CD8-positive, alpha-beta memory T cell (primary cell): ENCODE data around the gene RXFP4. TPM values are rescaled to one million over a fixed set of nuclear protein-coding genes. Genes with fewer than 3 reads are reported as not detected.

Source experiments
- CTCF ChIA-PET: fragments of 350-600 bp; sonication (Branson Sonifier 250); formaldehyde crosslinking; loops from one replicate; lab custom pipeline; 2021; ENCODE audit warnings: antibody characterized with exemption; lab: Charles Lee
- POLR2A ChIA-PET: fragments of 350-600 bp; sonication (Branson Sonifier 250); formaldehyde crosslinking; loops from one replicate; lab custom pipeline; 2021; ENCODE audit warnings: antibody characterized with exemption; lab: Charles Lee
- DNase-seq, 5 donors: peaks; one replicate each; pipeline versions ENCODE4 v3.0.0 to v3.0.0-alpha.2; 2020 to 2022; ENCODE audit warnings: mixed read lengths in 1 of 5
- H3K27ac ChIP-seq: one replicate; pipeline ENCODE4 v1.7.0; 2013; ENCODE audit warnings: low read depth, mild to moderate bottlenecking, low read length, moderate library complexity
- H3K27me3 ChIP-seq: 2 replicates; pipeline ENCODE4 v1.7.0; 2013; ENCODE audit warnings: low read length, mild to moderate bottlenecking; ENCODE audit not compliant: insufficient read depth, poor library complexity, severe bottlenecking
- H3K36me3 ChIP-seq: 2 replicates; pipeline ENCODE4 v1.7.0; 2013; ENCODE audit warnings: mild to moderate bottlenecking, low read length, moderate library complexity; ENCODE audit not compliant: insufficient read depth
- H3K4me1 ChIP-seq: 2 replicates; pipeline ENCODE4 v1.7.0; 2013; ENCODE audit warnings: mild to moderate bottlenecking, low read length, moderate library complexity; ENCODE audit not compliant: insufficient read depth
- H3K4me3 ChIP-seq: 2 replicates; pipeline ENCODE4 v1.7.0; 2013; ENCODE audit warnings: mild to moderate bottlenecking, low read length
- H3K9me3 ChIP-seq: 2 replicates; pipeline ENCODE4 v1.7.0; 2013; ENCODE audit warnings: mild to moderate bottlenecking, low read length
- H3K27ac Mint-ChIP-seq, 8 donors: one replicate each; pipeline ENCODE4 v1.8.0; 2020 to 2021; ENCODE audit warnings: mixed read lengths in 8 of 8, mild to moderate bottlenecking in 6 of 8, inconsistent platforms in 3 of 8, moderate library complexity in 3 of 8
- H3K27me3 Mint-ChIP-seq, 2 donors: one replicate each; pipeline ENCODE4 v1.8.0; 2020 to 2021; ENCODE audit warnings: mixed read lengths in 2 of 2, mild to moderate bottlenecking in 1 of 2, moderate library complexity in 1 of 2
- H3K36me3 Mint-ChIP-seq, 3 donors: one replicate each; pipeline ENCODE4 v1.8.0; 2020 to 2021; ENCODE audit warnings: mixed read lengths in 3 of 3, inconsistent platforms in 1 of 3, mild to moderate bottlenecking in 1 of 3
- H3K4me1 Mint-ChIP-seq, 3 donors: one replicate each; pipeline ENCODE4 v1.8.0; 2020 to 2021; ENCODE audit warnings: mixed read lengths in 3 of 3, inconsistent platforms in 1 of 3, mild to moderate bottlenecking in 1 of 3
- H3K4me3 Mint-ChIP-seq, 7 donors: one replicate each; pipeline ENCODE4 v1.8.0; 2020 to 2021; ENCODE audit warnings: mixed read lengths in 7 of 7, mild to moderate bottlenecking in 6 of 7, moderate library complexity in 4 of 7, inconsistent platforms in 2 of 7
- H3K9me3 Mint-ChIP-seq, 5 donors: one replicate each; pipeline ENCODE4 v1.8.0; 2020 to 2022; ENCODE audit warnings: mixed read lengths in 5 of 5, mild to moderate bottlenecking in 3 of 5, moderate library complexity in 2 of 5, inconsistent platforms in 1 of 5
- polyA plus RNA-seq: library from polyadenylated mRNA; unstranded; fragments of 300-500 nt; fragmentation: Illumina TruSeq; gene quantifications from one replicate; pipeline ENCODE4 v1.2.3, GENCODE V29; 2021
- total RNA-seq, 2 experiments: library from RNA; stranded (reverse); gene quantifications; one replicate each; pipeline ENCODE4 v1.2.3, GENCODE V29; 2021

Gene RXFP4
- total and polyA plus RNA-seq, 3 experiments from 2014 or later = 0.29 TPM; not detected in 2

DNA sequence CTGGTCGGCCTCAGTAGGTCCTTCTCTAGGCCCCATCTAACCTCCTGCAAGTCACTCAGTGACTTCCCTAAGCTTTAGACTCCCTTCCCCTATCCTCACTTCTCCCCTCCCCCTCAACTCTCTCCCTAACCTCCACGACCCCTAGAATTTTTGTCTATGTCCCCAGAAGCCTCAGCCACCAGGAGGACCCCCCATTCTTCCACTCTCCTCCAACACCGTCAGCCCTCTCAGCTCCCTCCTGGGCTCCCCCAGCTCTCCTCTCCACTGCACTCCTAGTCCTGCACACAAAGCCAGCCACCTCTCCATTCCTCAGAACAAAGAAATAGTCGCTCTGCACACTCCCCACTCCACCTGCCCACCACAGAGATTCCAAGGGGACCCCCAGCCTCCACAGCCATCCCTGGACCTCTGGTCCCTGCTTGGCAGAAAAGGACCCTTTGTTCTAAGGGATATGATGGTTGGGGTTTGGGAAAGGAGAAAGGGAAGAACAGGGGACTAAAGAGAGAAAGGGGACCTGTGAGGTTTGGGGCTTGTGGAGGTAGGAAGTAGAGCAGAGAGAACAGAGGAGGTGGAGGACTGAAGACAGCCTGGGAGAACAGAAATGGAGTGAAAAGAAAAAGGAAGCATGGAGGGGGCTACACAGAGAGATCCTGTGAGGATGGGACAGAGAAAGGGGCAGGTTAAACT lies 34.1 kb downstream of the RXFP4 start:
- H3K27ac ChIP-seq = peak overlapping the region; percentile 94
- DNase-seq = no peak
- ChIA-PET POLR2A (interaction anchor here (0.7 to 3.7 kb wide), 5 partner anchors 8 to 53 kb away, joined by 3 to 31 read pairs (median 5); partner anchors contain the start of gene KHDC4), CTCF (interaction anchor here (1.1 to 5.1 kb wide), 5 partner anchors 8 to 41 kb away, joined by 7 to 34 read pairs (median 15); partner anchors contain the start of gene KHDC4)
- H3K27me3 ChIP-seq = no peaks in the 10 kb centered on the region
- H3K36me3 ChIP-seq = no peaks in the 10 kb centered on the region
- H3K27ac Mint-ChIP-seq = peak overlapping the region; percentile 86 to 99 (median 96)
- no peaks in the 10 kb centered on the region for H3K9me3 Mint-ChIP-seq
- H3K36me3 Mint-ChIP-seq = peaks cover 0 to 52% (median 4%) of the 10 kb centered on the region in 3 donors
- peaks cover 77 to 86% (median 78%) of the 10 kb centered on the region in 3 donors for H3K4me1 Mint-ChIP-seq
- H3K9me3 ChIP-seq = no peaks in the 10 kb centered on the region
- peaks cover 70% of the 10 kb centered on the region for H3K4me1 ChIP-seq
- peak overlapping the region; percentile 91 for H3K4me3 ChIP-seq
- H3K27me3 Mint-ChIP-seq = no peaks in the 10 kb centered on the region
- H3K4me3 Mint-ChIP-seq = peak overlapping the region; percentile 92 to 100 (median 98)

DNA sequence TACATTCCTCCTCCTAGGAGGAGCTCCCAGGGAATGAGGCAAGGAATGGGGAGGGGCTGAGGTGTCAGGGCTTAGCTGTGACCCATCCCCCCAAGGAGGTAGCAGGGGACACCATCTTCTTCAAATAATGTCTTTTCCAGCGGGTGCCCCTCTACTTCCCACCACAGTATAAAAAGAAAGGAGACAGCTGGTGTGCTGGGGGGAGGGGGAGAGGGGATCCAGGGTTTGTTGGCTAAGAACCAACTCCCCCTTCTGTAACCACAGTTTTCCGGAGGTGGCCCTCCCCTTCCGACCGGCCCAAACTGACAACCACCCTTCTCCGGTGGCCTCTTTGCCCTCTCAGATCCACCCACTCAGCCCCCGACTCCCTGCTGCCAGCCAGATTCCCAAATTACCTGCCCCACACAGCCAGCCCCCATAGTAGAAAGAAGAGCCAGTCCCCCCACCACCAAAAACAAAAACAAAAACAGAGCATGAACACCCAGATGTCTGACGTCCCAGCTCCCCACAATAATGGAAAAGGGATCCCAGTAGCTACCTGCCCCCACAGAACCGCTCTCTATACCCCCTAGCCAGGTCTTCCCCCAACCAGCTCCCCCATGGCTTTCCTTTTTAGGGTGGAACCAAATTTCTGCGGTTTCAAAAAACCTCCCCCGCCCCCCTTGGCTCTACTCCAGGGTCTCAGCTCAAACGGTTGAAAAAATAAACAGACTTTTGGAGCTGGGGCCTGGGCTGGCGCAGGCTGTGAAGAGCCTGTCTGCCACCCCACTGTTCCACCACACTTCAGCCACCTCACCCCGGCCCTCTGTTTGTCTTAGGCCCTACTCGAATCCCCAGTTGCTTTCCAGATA lies 34.8 kb downstream of the RXFP4 start:
- Mint-ChIP-seq H3K4me3 (peak overlapping the region; percentile 92 to 100 (median 98)), H3K27ac (peak overlapping the region; percentile 86 to 99 (median 96)), H3K27me3 (no peaks in the 10 kb centered on the region), H3K9me3 (no peaks in the 10 kb centered on the region), H3K4me1 (peaks cover 78 to 86% (median 78%) of the 10 kb centered on the region in 3 donors), H3K36me3 (peaks cover 0 to 48% (median 3%) of the 10 kb centered on the region in 3 donors)
- Histone ChIP-seq H3K4me3 (peak overlapping the region; percentile 91), H3K4me1 (peaks cover 70% of the 10 kb centered on the region), H3K9me3 (no peaks in the 10 kb centered on the region), H3K36me3 (no peaks in the 10 kb centered on the region), H3K27me3 (no peaks in the 10 kb centered on the region), H3K27ac (peak overlapping the region; percentile 94)
- ChIA-PET POLR2A (interaction anchor here (0.5 to 3.7 kb wide), 9 partner anchors 9 to 1004 kb away, joined by 3 to 31 read pairs (median 4); partner anchors contain the start of genes KHDC4 and SYT11), CTCF (interaction anchor here (0.6 to 5.1 kb wide), 13 partner anchors 9 to 178 kb away, joined by 3 to 34 read pairs (median 4); partner anchors contain the start of gene KHDC4)
- DNase-seq = peak; percentile 50 to 86 (median 67)

DNA sequence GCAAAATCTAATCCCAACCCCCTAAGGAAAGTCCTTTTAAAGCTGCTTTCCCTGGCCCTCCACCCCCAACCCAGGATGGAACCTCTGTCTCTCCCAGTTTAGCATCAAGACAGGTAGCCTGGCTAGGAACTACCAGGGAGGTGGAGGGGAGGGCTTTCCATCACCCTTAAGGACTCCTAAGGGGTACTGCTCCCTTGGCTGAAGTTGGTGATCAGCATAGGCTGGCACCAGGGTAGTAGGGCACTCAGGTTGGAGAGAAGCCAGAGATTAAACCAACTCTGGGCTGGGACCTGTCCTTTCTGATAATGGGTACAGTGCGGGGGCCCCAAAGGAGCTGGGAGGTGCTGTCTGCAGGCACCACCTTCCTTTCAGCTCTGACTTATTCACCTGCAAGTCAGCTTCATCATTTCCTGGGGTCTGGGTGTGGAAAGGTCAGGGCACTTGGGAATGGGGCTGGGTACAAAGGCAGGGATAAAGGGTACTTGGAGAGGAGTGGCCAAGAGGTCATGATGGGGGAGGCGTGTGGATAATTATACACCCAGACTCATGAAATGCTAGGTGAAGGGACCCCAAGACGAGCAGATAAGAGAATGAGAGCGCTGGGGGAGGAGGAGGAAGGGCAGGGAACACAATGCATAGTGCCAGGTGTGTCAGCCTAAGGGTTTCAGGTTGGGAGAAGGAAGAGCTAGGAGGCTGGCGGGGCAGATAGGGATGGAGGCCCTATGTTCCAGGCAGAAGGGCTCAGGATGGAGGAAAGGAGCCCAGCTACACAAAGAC lies 35.7 kb downstream of the RXFP4 start:
- no peaks in the 10 kb centered on the region for H3K27me3 ChIP-seq
- POLR2A ChIA-PET = interaction anchor here (0.5 to 3.7 kb wide), 9 partner anchors 10 to 1005 kb away, joined by 3 to 31 read pairs (median 4); partner anchors contain the start of genes KHDC4 and SYT11
- Mint-ChIP-seq H3K36me3 (peaks cover 0 to 44% (median 3%) of the 10 kb centered on the region in 3 donors), H3K4me1 (peaks cover 78 to 86% (median 79%) of the 10 kb centered on the region in 3 donors), H3K27me3 (no peaks in the 10 kb centered on the region), H3K27ac (peak overlapping the region; percentile 86 to 99 (median 96)), H3K9me3 (no peaks in the 10 kb centered on the region), H3K4me3 (peak overlapping the region; percentile 92 to 100 (median 98))
- H3K9me3 ChIP-seq = no peaks in the 10 kb centered on the region
- CTCF ChIA-PET = interaction anchor here (0.6 to 5.1 kb wide), 14 partner anchors 10 to 178 kb away, joined by 3 to 34 read pairs (median 4); partner anchors contain the start of gene KHDC4
- H3K4me1 ChIP-seq = peaks cover 71% of the 10 kb centered on the region
- DNase-seq = no peak
- H3K36me3 ChIP-seq = no peaks in the 10 kb centered on the region
- H3K4me3 ChIP-seq = peak overlapping the region; percentile 91
- H3K27ac ChIP-seq = peak overlapping the region; percentile 94

DNA sequence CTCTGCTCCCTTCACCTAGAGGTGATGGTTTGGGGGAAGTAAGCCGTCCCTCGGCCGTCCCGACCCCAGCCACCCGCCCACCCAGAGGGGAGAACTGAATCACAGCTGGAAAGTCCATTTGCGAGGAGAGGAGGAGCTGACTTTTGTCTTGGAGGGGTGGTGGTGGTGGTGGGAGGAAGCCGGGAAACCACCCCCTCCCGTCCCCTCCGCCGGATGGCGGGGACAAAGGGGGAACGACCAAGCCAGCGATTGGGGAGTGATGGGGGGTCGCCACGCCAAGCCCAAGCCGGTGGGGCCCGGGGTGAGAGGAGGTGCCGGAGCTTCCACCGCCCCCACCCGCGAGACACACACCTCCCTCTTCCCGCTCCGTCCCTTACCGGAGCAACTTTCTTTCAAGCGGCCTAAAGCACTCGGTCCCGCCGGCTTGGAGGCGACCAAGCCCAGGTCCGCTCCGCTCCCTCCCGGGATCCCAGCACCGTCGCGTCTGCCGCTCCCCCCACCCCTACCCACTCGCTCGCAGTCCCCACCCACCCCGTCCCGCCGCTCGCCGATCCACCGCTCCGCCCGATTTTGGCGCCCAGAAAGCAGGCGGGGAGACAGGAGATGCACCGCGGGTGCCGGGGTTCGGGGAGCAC lies 36.4 kb downstream of the RXFP4 start:
- H3K36me3 Mint-ChIP-seq = peaks cover 0 to 37% (median 3%) of the 10 kb centered on the region in 3 donors
- DNase-seq = peak; percentile 28 to 55 (median 41)
- ChIA-PET POLR2A (interaction anchor here (0.5 to 3.7 kb wide), 9 partner anchors 8 to 409 kb away, joined by 3 to 31 read pairs (median 4); partner anchors contain the start of genes KHDC4 and SYT11), CTCF (interaction anchor here (0.9 to 5.1 kb wide), 11 partner anchors 10 to 118 kb away, joined by 3 to 34 read pairs (median 9); partner anchors contain the start of gene KHDC4)
- Histone ChIP-seq H3K36me3 (no peaks in the 10 kb centered on the region), H3K27ac (peak overlapping the region; percentile 94), H3K4me3 (peak overlapping the region; percentile 91), H3K4me1 (peaks cover 71% of the 10 kb centered on the region), H3K9me3 (no peaks in the 10 kb centered on the region), H3K27me3 (no peaks in the 10 kb centered on the region)
- H3K9me3 Mint-ChIP-seq = no peaks in the 10 kb centered on the region
- no peaks in the 10 kb centered on the region for H3K27me3 Mint-ChIP-seq
- H3K4me1 Mint-ChIP-seq = peaks cover 76 to 86% (median 77%) of the 10 kb centered on the region in 3 donors
- H3K4me3 Mint-ChIP-seq = peak overlapping the region; percentile 92 to 100 (median 98)
- H3K27ac Mint-ChIP-seq = peak overlapping the region; percentile 86 to 99 (median 96)

DNA sequence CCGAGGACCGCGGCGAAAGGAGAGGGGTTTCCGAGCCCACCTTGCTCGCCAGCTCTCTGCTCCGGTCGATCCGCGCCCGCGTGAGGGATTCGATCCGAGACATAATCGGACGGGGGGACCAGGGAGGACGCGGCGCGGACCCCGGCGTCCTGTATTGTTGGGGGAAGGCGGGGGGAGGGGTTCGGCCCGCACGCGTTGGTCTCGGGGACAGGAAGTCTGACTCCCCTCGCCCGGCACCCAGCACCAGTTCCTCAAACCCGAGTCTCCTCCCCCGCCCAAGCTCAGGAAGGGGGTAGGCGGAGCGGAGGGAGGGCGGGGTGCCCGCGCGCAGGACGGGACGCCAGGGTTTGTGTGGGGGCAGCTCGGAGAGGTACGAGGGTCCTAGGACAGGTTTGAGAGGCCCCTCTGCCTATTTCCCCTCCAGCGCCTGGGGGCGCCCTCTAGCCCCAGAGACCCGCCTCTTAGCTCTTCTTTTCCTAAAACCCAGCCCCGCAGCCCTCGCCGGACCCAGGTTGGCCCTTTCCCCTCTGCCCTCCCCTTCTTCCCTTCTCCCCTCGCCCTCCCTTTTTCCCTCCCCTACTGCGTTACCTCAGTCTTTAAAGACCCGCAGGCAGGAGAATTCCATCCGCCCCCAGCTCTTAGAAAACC lies 37.0 kb downstream of the RXFP4 start, which contains the start of gene ARHGEF2:
TSS of gene ARHGEF2 (minus strand) at position 223 of the 648 bp plus-strand sequence. CDS start at position 103, 120 bp downstream.
- Histone ChIP-seq H3K4me1 (peaks cover 71% of the 10 kb centered on the region), H3K27me3 (no peaks in the 10 kb centered on the region), H3K9me3 (no peaks in the 10 kb centered on the region), H3K36me3 (no peaks in the 10 kb centered on the region), H3K4me3 (peak within 1 kb of the TSS; percentile 91), H3K27ac (peak within 1 kb of the TSS; percentile 94)
- DNase-seq = peak; percentile 65 to 86 (median 72)
- Mint-ChIP-seq H3K27me3 (no peaks in the 10 kb centered on the region), H3K4me3 (peak within 1 kb of the TSS; percentile 92 to 100 (median 98)), H3K9me3 (no peaks in the 10 kb centered on the region), H3K4me1 (peaks cover 74 to 86% (median 75%) of the 10 kb centered on the region in 3 donors), H3K36me3 (peaks cover 0 to 31% (median 0%) of the 10 kb centered on the region in 3 donors), H3K27ac (peak within 1 kb of the TSS; percentile 86 to 99 (median 96))
- ChIA-PET POLR2A (interaction anchor here (0.5 to 3.7 kb wide), 8 partner anchors 9 to 239 kb away, joined by 3 to 31 read pairs (median 4); partner anchors contain the start of genes KHDC4 and SYT11), CTCF (interaction anchor here (0.7 to 5.1 kb wide), 7 partner anchors 10 to 118 kb away, joined by 3 to 34 read pairs (median 9); no protein-coding TSS in a partner anchor)

DNA sequence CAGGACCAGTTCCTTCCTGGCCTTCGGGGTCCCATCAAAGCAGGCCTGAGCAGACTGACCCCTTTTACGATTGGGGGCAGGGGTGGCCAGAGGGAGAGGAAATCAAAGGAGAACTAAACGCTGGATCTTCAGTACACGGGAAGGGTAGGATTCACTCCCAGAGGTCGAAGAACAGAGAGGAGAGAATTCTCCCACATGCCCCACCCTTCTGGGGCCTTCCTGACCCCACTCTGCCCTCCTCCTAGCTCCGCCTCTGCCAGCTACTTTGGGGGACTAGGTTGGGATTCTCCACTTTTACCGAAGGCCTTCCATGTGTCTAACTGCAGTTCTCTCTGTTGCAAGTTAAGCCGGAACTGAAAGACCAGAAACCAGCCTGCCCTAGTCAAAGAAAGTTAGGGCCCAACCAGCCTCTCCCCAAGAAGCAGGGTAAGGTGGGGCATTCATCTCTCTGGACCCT lies 37.6 kb downstream of the RXFP4 start:
- no peak for DNase-seq
- Histone ChIP-seq H3K27me3 (no peaks in the 10 kb centered on the region), H3K36me3 (no peaks in the 10 kb centered on the region), H3K9me3 (no peaks in the 10 kb centered on the region), H3K4me1 (peaks cover 70% of the 10 kb centered on the region), H3K27ac (peak overlapping the region; percentile 94), H3K4me3 (peak overlapping the region; percentile 91)
- ChIA-PET CTCF (interaction anchor here (0.7 to 5.1 kb wide), 7 partner anchors 9 to 119 kb away, joined by 3 to 34 read pairs (median 9); no protein-coding TSS in a partner anchor), POLR2A (interaction anchor here (0.5 to 3.7 kb wide), 7 partner anchors 10 to 238 kb away, joined by 3 to 31 read pairs (median 3); partner anchors contain the start of genes KHDC4 and SYT11)
- Mint-ChIP-seq H3K4me1 (peaks cover 68 to 84% (median 72%) of the 10 kb centered on the region in 3 donors), H3K36me3 (peaks cover 0 to 31% (median 0%) of the 10 kb centered on the region in 3 donors), H3K27ac (peak overlapping the region; percentile 86 to 99 (median 94)), H3K27me3 (no peaks in the 10 kb centered on the region), H3K9me3 (no peaks in the 10 kb centered on the region), H3K4me3 (peak overlapping the region; percentile 92 to 100 (median 98))
